Keratinocyte (primary cell): Measurements from ENCODE around the gene EPYC. TPM values are rescaled to one million over a fixed set of nuclear protein-coding genes. Genes with fewer than 3 reads are reported as not detected.
A peak's percentile ranks its signal among the peaks of the same experiment; 100 is the strongest.

Experiments
- DNase-seq: peaks from one replicate; pipeline ENCODE4 v3.0.0-alpha.2; 2011; ENCODE audit warnings: low read depth, missing footprints, low spot score
- FAIRE-seq: peaks from 2 replicates; lab custom pipeline; 2011; peaks lifted over from hg19 to GRCh38; lab: Jason Lieb, UNC
- H2AFZ ChIP-seq: 2 replicates; pipeline ENCODE4 v1.6.0; 2012; ENCODE audit warnings: low read length, control low read depth, inconsistent platforms; ENCODE audit not compliant: control insufficient read depth
- H3K27ac ChIP-seq: 2 replicates; pipeline ENCODE4 v1.5.1; 2011; ENCODE audit warnings: low read length; ENCODE audit not compliant: control insufficient read depth, insufficient read depth
- H3K27me3 ChIP-seq: 3 replicates; pipeline ENCODE4 v1.6.0; 2011; ENCODE audit warnings: low read length; ENCODE audit not compliant: control insufficient read depth, insufficient read depth; ENCODE audit errors: extremely low read depth
- H3K36me3 ChIP-seq, 2 experiments: 2 replicates in 1 of 2; 3 replicates in 1 of 2; pipeline ENCODE4 v1.5.1; 2011; ENCODE audit warnings: low read length in 2 of 2, mild to moderate bottlenecking in 1 of 2; ENCODE audit not compliant: control insufficient read depth in 2 of 2, insufficient read depth in 2 of 2; ENCODE audit errors: extremely low read depth in 1 of 2
- H3K4me1 ChIP-seq: 3 replicates; pipeline ENCODE4 v1.5.1; 2011; ENCODE audit warnings: low read length; ENCODE audit not compliant: control insufficient read depth, insufficient read depth; ENCODE audit errors: extremely low read depth
- H3K4me2 ChIP-seq: 3 replicates; pipeline ENCODE4 v1.6.0; 2011; ENCODE audit warnings: low read depth, low read length; ENCODE audit not compliant: control insufficient read depth, insufficient read depth; ENCODE audit errors: extremely low read depth
- H3K4me3 ChIP-seq, 3 experiments: fragments of 200-600 bp in 1 of 3; sonication (generic) in 1 of 3; 2 replicates in 2 of 3; 3 replicates in 1 of 3; pipeline ENCODE4 v1.5.1; 2011 to 2016; ENCODE audit warnings: low read length in 3 of 3, mild to moderate bottlenecking in 3 of 3, control low read depth in 2 of 3, inconsistent platforms in 1 of 3, low read depth in 1 of 3, mixed read lengths in 1 of 3, mixed run types in 1 of 3, moderate library complexity in 1 of 3; ENCODE audit not compliant: control insufficient read depth in 2 of 3, insufficient read depth in 2 of 3; ENCODE audit errors: extremely low read depth in 1 of 3
- H3K79me2 ChIP-seq: 2 replicates; pipeline ENCODE4 v1.6.0; 2012; ENCODE audit warnings: low read length; ENCODE audit not compliant: control insufficient read depth, insufficient read depth
- H3K9ac ChIP-seq: 3 replicates; pipeline ENCODE4 v1.6.0; 2011; ENCODE audit warnings: low read length; ENCODE audit not compliant: control insufficient read depth, insufficient read depth; ENCODE audit errors: extremely low read depth
- H3K9me1 ChIP-seq: 3 replicates; pipeline ENCODE4 v1.6.0; 2011; ENCODE audit warnings: low read length; ENCODE audit not compliant: control insufficient read depth, insufficient read depth; ENCODE audit errors: extremely low read depth
- H3K9me3 ChIP-seq: 2 replicates; pipeline ENCODE4 v1.5.1; 2012; ENCODE audit warnings: low read depth, low read length; ENCODE audit not compliant: control insufficient read depth
- H4K20me1 ChIP-seq: 3 replicates; pipeline ENCODE4 v1.6.0; 2011; ENCODE audit warnings: low read length; ENCODE audit not compliant: control insufficient read depth, insufficient read depth; ENCODE audit errors: extremely low read depth
- CTCF ChIP-seq, 3 experiments: IDR thresholded peaks in 1 of 3; conservative IDR thresholded peaks in 1 of 3; optimal IDR thresholded peaks in 1 of 3; 2 replicates in 2 of 3; 3 replicates in 1 of 3; pipeline versions ENCODE3 to v1.5.1; 2011; ENCODE audit warnings: low read length in 3 of 3, mild to moderate bottlenecking in 3 of 3, moderate library complexity in 2 of 3, control low read depth in 1 of 3, inconsistent platforms in 1 of 3; ENCODE audit not compliant: insufficient read depth in 2 of 3; ENCODE audit errors: extremely low read depth in 1 of 3
- EZH2 ChIP-seq: IDR thresholded peaks from one replicate; pipeline ENCODE4 v1.6.1; 2012; ENCODE audit warnings: inconsistent platforms, mild to moderate bottlenecking, low read length, moderate library complexity
- dilution Hi-C: fragments of 300-500 bp; cut with MboI; formaldehyde crosslinking; loops from one replicate; pipeline ENCODE4 v1.7.0; 2020; ENCODE audit warnings: low sequenced_read_pairs; ENCODE audit not compliant: extremely low pct_ligation_motif_present
- polyA plus RNA-seq, 5 experiments: library from polyadenylated mRNA; depleted of rRNA in 3 of 5; stranded (reverse) in 3 of 5; stranded (forward) in 1 of 5; unstranded in 1 of 5; fragments of >200 nt; gene quantifications; 1 replicate in 1 of 5; 2 replicates in 3 of 5; 3 replicates in 1 of 5; pipeline versions ENCODE4 v1.2.1 to v1.2.3, GENCODE V29; 2011 to 2012; ENCODE audit warnings: missing spikeins in 2 of 5, low read depth in 1 of 5, low replicate concordance in 1 of 5

The EPYC gene
- polyA plus RNA-seq, 1 donor (not counting 4 experiments of a cell fraction or from before 2014, with no cell fraction given), result not detected

GRCh38 chr12:90974286-90974685 lies 30.5 kb downstream of the EPYC start:
- TF ChIP-seq EZH2 (no peak), CTCF (optimal IDR thresholded peaks at IDR 0.05 in 1 of 3, IDR thresholded peaks at IDR 0.05 in 1 of 3, conservative IDR thresholded peaks at IDR 0.05 in 1 of 3; ENCODE audit: extremely low read depth in 1 of 3, insufficient read depth in 2 of 3, low read length in 3 of 3) (no peak)

GRCh38 chr12:90972226-90972625 lies 32.5 kb downstream of the EPYC start:
- Histone ChIP-seq H3K4me1 (peaks cover 4% of the 10 kb centered on the region), H3K79me2 (no peaks in the 10 kb centered on the region)
- FAIRE-seq, result no peak

More at GRCh38 chr12:90974286-90974685, 30.5 kb downstream of the EPYC start:
- FAIRE-seq (peak; percentile 62), DNase-seq (no peak)
- Histone ChIP-seq H4K20me1 (no peaks in the 10 kb centered on the region), H3K9me1 (no peaks in the 10 kb centered on the region), H3K79me2 (no peaks in the 10 kb centered on the region), H3K27ac (no peak overlapping the region), H3K27me3 (no peaks in the 10 kb centered on the region), H3K36me3 (no peaks in the 10 kb centered on the region), H3K9me3 (no peaks in the 10 kb centered on the region), H3K4me1 (peaks cover 4% of the 10 kb centered on the region), H3K9ac (no peak overlapping the region), H2AFZ (peak overlapping the region; percentile 34), H3K4me2 (no peak overlapping the region), H3K4me3 (no peak overlapping the region)
- dilution Hi-C loops, result no loop called here

More at GRCh38 chr12:90972226-90972625, 32.5 kb downstream of the EPYC start:
- Histone ChIP-seq H3K36me3 (no peaks in the 10 kb centered on the region), H3K9ac (no peak overlapping the region), H3K4me3 (no peak overlapping the region), H3K27ac (no peak overlapping the region), H3K4me2 (no peak overlapping the region), H3K9me1 (no peaks in the 10 kb centered on the region), H2AFZ (no peak overlapping the region), H3K9me3 (no peaks in the 10 kb centered on the region), H4K20me1 (no peaks in the 10 kb centered on the region), H3K27me3 (no peaks in the 10 kb centered on the region)
- TF ChIP-seq EZH2 (no peak), CTCF (optimal IDR thresholded peaks at IDR 0.05 in 1 of 3, IDR thresholded peaks at IDR 0.05 in 1 of 3, conservative IDR thresholded peaks at IDR 0.05 in 1 of 3; ENCODE audit: extremely low read depth in 1 of 3, insufficient read depth in 2 of 3, low read length in 3 of 3) (no peak)
- no peak for DNase-seq
- dilution Hi-C loops, result no loop called here
